ENCODE data around the gene KRT23. TPM values are rescaled to one million over a fixed set of nuclear protein-coding genes. Genes with fewer than 3 reads are reported as not detected.

Gene KRT23
- total RNA-seq, 1 experiment from 2014 or later = not detected

GRCh38 chr17:40945414-40945813 lies 8.0 kb upstream of the KRT23 start:
- DNase-seq = no peak
- no peak overlapping the region for H3K27ac ChIP-seq (ENCODE audit: low read length)
- no peaks in the 10 kb centered on the region for H3K9me3 ChIP-seq (ENCODE audit: low read length)
- H3K9ac ChIP-seq (ENCODE audit: low read length) = no peak overlapping the region
- no peaks in the 10 kb centered on the region for H3K4me1 ChIP-seq (ENCODE audit: low read length)
- no peak overlapping the region for H3K4me2 ChIP-seq (ENCODE audit: low read depth, low read length, poor library complexity, severe bottlenecking)
- no peaks in the 10 kb centered on the region for H3K27me3 ChIP-seq (ENCODE audit: low read length)
- H3K4me3 ChIP-seq (ENCODE audit: low read length) = no peak overlapping the region
- no peaks in the 10 kb centered on the region for H3K9me2 ChIP-seq (replicated peaks; ENCODE audit: insufficient read depth, low read length)
- no peak overlapping the region for H2AFZ ChIP-seq (ENCODE audit: low read length)
- H3K36me3 ChIP-seq (ENCODE audit: insufficient read depth, low read length) = no peaks in the 10 kb centered on the region
- no peaks in the 10 kb centered on the region for H3K79me2 ChIP-seq (ENCODE audit: low read length)
- no peaks in the 10 kb centered on the region for H4K20me1 ChIP-seq (ENCODE audit: insufficient read depth, low read depth, low read length)

DNA sequence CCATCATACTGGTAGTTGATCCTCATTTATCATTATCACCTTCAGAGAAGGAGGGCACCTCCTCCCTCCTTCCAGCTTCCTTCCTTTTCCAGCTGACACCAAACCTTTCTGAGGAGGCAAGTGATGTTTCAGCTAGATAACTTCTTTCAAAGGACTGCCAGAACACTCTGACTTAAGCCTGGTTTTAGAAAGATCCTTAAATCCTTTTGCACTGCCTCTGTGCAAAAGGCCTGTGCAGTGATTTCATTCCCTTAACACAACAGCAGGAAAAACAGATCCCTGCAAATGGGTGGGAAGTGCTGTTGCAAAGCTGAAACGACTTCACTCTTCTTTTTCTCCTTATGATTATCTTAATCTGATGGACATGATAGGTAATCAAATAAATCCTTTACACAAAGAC lies 7.1 kb upstream of the KRT23 start:
- no peak for DNase-seq
- Histone ChIP-seq H3K4me2 (ENCODE audit: low read depth, low read length, poor library complexity, severe bottlenecking) (no peak overlapping the region), H2AFZ (ENCODE audit: low read length) (no peak overlapping the region), H4K20me1 (ENCODE audit: insufficient read depth, low read depth, low read length) (no peaks in the 10 kb centered on the region), H3K27me3 (ENCODE audit: low read length) (no peaks in the 10 kb centered on the region), H3K27ac (ENCODE audit: low read length) (no peak overlapping the region), H3K9me3 (ENCODE audit: low read length) (no peaks in the 10 kb centered on the region), H3K79me2 (ENCODE audit: low read length) (no peaks in the 10 kb centered on the region), H3K4me3 (ENCODE audit: low read length) (no peak overlapping the region), H3K9me2 (replicated peaks; ENCODE audit: insufficient read depth, low read length) (no peaks in the 10 kb centered on the region), H3K4me1 (ENCODE audit: low read length) (no peaks in the 10 kb centered on the region), H3K9ac (ENCODE audit: low read length) (no peak overlapping the region), H3K36me3 (ENCODE audit: insufficient read depth, low read length) (no peaks in the 10 kb centered on the region)

DNA sequence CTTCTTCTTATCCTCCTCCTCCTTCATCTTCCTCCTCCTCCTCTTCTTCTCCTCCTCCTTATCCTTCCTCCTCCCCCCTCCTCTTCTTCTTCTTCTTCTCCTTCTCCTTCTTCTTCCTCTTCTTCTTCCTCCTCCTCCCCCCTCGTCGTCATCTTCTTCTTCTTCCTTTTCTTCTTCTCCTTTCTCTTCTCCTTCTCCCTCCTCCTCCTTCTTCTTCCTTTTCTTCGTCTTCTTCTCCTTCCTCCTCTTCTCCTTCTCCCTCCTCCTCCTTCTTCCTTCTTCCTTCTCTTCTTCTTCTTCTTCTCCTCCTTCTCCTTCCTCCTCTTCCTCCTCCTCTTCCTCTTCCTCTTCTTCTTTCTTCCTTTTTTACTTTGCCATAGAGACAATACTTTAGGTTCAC lies 5.1 kb upstream of the KRT23 start:
- H2AFZ ChIP-seq (ENCODE audit: low read length) = no peak overlapping the region
- H3K27ac ChIP-seq (ENCODE audit: low read length) = no peak overlapping the region
- no peaks in the 10 kb centered on the region for H3K27me3 ChIP-seq (ENCODE audit: low read length)
- H3K36me3 ChIP-seq (ENCODE audit: insufficient read depth, low read length) = no peaks in the 10 kb centered on the region
- H3K4me1 ChIP-seq (ENCODE audit: low read length) = no peaks in the 10 kb centered on the region
- no peak overlapping the region for H3K4me2 ChIP-seq (ENCODE audit: low read depth, low read length, poor library complexity, severe bottlenecking)
- no peak for DNase-seq
- H3K9me3 ChIP-seq (ENCODE audit: low read length) = no peaks in the 10 kb centered on the region
- H4K20me1 ChIP-seq (ENCODE audit: insufficient read depth, low read depth, low read length) = no peaks in the 10 kb centered on the region
- no peak overlapping the region for H3K4me3 ChIP-seq (ENCODE audit: low read length)
- H3K9me2 ChIP-seq (replicated peaks; ENCODE audit: insufficient read depth, low read length) = no peaks in the 10 kb centered on the region
- H3K9ac ChIP-seq (ENCODE audit: low read length) = no peak overlapping the region
- H3K79me2 ChIP-seq (ENCODE audit: low read length) = no peaks in the 10 kb centered on the region

DNA sequence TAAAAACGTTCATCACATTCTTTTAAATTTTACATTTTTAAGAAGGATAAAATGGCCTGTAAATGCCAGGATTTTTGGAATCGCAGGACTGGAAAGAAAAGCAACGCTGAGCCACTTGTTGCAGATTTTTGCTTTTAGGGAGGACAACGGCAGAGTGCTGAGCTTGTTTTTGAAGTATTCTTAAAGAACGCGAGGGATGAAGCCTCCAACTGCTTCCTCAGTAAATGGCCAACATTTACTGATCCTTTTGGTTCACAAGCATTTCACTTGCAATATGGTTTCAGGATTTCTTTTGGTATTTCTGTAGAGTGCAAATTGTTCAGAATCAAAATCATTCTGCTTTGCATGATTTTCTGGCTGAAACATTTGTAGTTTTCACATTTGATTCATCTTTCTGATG lies 2.8 kb upstream of the KRT23 start:
- H3K4me1 ChIP-seq (ENCODE audit: low read length) = no peaks in the 10 kb centered on the region
- H3K79me2 ChIP-seq (ENCODE audit: low read length) = no peaks in the 10 kb centered on the region
- H3K27me3 ChIP-seq (ENCODE audit: low read length) = no peaks in the 10 kb centered on the region
- no peak overlapping the region for H3K27ac ChIP-seq (ENCODE audit: low read length)
- H3K4me2 ChIP-seq (ENCODE audit: low read depth, low read length, poor library complexity, severe bottlenecking) = no peak overlapping the region
- no peak overlapping the region for H3K9ac ChIP-seq (ENCODE audit: low read length)
- no peaks in the 10 kb centered on the region for H3K36me3 ChIP-seq (ENCODE audit: insufficient read depth, low read length)
- H2AFZ ChIP-seq (ENCODE audit: low read length) = no peak overlapping the region
- H3K4me3 ChIP-seq (ENCODE audit: low read length) = no peak overlapping the region
- H3K9me2 ChIP-seq (replicated peaks; ENCODE audit: insufficient read depth, low read length) = no peaks in the 10 kb centered on the region
- no peak for DNase-seq
- no peaks in the 10 kb centered on the region for H4K20me1 ChIP-seq (ENCODE audit: insufficient read depth, low read depth, low read length)
- H3K9me3 ChIP-seq (ENCODE audit: low read length) = no peaks in the 10 kb centered on the region

GRCh38 chr17:40938981-40939380 lies 1.5 kb upstream of the KRT23 start:
- H3K4me1 ChIP-seq (ENCODE audit: low read length) = no peaks in the 10 kb centered on the region
- no peaks in the 10 kb centered on the region for H3K36me3 ChIP-seq (ENCODE audit: insufficient read depth, low read length)
- H3K9me2 ChIP-seq (replicated peaks; ENCODE audit: insufficient read depth, low read length) = no peaks in the 10 kb centered on the region
- H3K4me3 ChIP-seq (ENCODE audit: low read length) = no peak overlapping the region
- H4K20me1 ChIP-seq (ENCODE audit: insufficient read depth, low read depth, low read length) = no peaks in the 10 kb centered on the region
- H3K27me3 ChIP-seq (ENCODE audit: low read length) = no peaks in the 10 kb centered on the region
- DNase-seq = no peak
- no peak overlapping the region for H3K9ac ChIP-seq (ENCODE audit: low read length)
- no peak overlapping the region for H3K27ac ChIP-seq (ENCODE audit: low read length)
- no peaks in the 10 kb centered on the region for H3K79me2 ChIP-seq (ENCODE audit: low read length)
- H3K9me3 ChIP-seq (ENCODE audit: low read length) = no peaks in the 10 kb centered on the region
- H3K4me2 ChIP-seq (ENCODE audit: low read depth, low read length, poor library complexity, severe bottlenecking) = no peak overlapping the region
- no peak overlapping the region for H2AFZ ChIP-seq (ENCODE audit: low read length)

DNA sequence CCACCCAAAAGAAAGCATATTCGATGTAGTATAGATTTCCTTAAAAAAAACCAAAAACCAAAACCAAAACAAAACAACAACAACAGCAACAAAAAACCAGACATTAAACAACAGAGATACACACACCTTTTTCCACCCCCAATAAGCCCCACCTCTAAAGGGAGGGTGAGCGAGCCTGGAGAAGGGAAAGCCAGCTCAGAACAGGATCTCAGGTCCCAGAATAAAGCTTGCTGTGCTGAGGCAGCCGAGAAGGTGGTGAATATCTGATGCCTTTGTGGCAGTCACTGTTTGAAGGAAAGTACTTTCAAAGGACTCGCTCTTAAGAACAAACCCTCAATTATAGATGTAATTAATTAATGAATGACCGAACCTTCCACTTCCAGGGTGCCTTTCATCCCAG lies 470 bp downstream of the KRT23 start:
- DNase-seq = no peak
- Histone ChIP-seq H3K9me3 (ENCODE audit: low read length) (no peaks in the 10 kb centered on the region), H2AFZ (ENCODE audit: low read length) (no peak overlapping the region), H3K36me3 (ENCODE audit: insufficient read depth, low read length) (no peaks in the 10 kb centered on the region), H3K4me1 (ENCODE audit: low read length) (no peaks in the 10 kb centered on the region), H3K27me3 (ENCODE audit: low read length) (no peaks in the 10 kb centered on the region), H3K4me2 (ENCODE audit: low read depth, low read length, poor library complexity, severe bottlenecking) (no peak overlapping the region), H3K4me3 (ENCODE audit: low read length) (no peak overlapping the region), H4K20me1 (ENCODE audit: insufficient read depth, low read depth, low read length) (no peaks in the 10 kb centered on the region), H3K27ac (ENCODE audit: low read length) (no peak overlapping the region), H3K9me2 (replicated peaks; ENCODE audit: insufficient read depth, low read length) (no peaks in the 10 kb centered on the region), H3K79me2 (ENCODE audit: low read length) (no peaks in the 10 kb centered on the region), H3K9ac (ENCODE audit: low read length) (no peak overlapping the region)

- Histone ChIP-seq H2AFZ (ENCODE audit: low read length) (no peak overlapping the region), H3K4me3 (ENCODE audit: low read length) (no peak overlapping the region), H3K27me3 (ENCODE audit: low read length) (no peaks in the 10 kb centered on the region), H3K27ac (ENCODE audit: low read length) (no peak overlapping the region), H3K9me2 (replicated peaks; ENCODE audit: insufficient read depth, low read length) (no peaks in the 10 kb centered on the region), H3K79me2 (ENCODE audit: low read length) (no peaks in the 10 kb centered on the region), H3K36me3 (ENCODE audit: insufficient read depth, low read length) (no peaks in the 10 kb centered on the region), H3K4me1 (ENCODE audit: low read length) (no peaks in the 10 kb centered on the region), H3K9ac (ENCODE audit: low read length) (no peak overlapping the region), H3K4me2 (ENCODE audit: low read depth, low read length, poor library complexity, severe bottlenecking) (no peak overlapping the region), H3K9me3 (ENCODE audit: low read length) (no peaks in the 10 kb centered on the region), H4K20me1 (ENCODE audit: insufficient read depth, low read depth, low read length) (no peaks in the 10 kb centered on the region)
- DNase-seq = no peak
Observed at GRCh38 chr17:40936437-40936971, 942 bp downstream of the KRT23 start.

GRCh38 chr17:40935624-40936023 lies 1.8 kb downstream of the KRT23 start:
- no peaks in the 10 kb centered on the region for H3K9me3 ChIP-seq (ENCODE audit: low read length)
- no peaks in the 10 kb centered on the region for H3K27me3 ChIP-seq (ENCODE audit: low read length)
- no peaks in the 10 kb centered on the region for H4K20me1 ChIP-seq (ENCODE audit: insufficient read depth, low read depth, low read length)
- no peaks in the 10 kb centered on the region for H3K36me3 ChIP-seq (ENCODE audit: insufficient read depth, low read length)
- H2AFZ ChIP-seq (ENCODE audit: low read length) = no peak overlapping the region
- no peak overlapping the region for H3K9ac ChIP-seq (ENCODE audit: low read length)
- DNase-seq = no peak
- no peak overlapping the region for H3K4me2 ChIP-seq (ENCODE audit: low read depth, low read length, poor library complexity, severe bottlenecking)
- H3K27ac ChIP-seq (ENCODE audit: low read length) = no peak overlapping the region
- H3K9me2 ChIP-seq (replicated peaks; ENCODE audit: insufficient read depth, low read length) = no peaks in the 10 kb centered on the region
- no peaks in the 10 kb centered on the region for H3K4me1 ChIP-seq (ENCODE audit: low read length)
- H3K4me3 ChIP-seq (ENCODE audit: low read length) = no peak overlapping the region
- H3K79me2 ChIP-seq (ENCODE audit: low read length) = no peaks in the 10 kb centered on the region

GRCh38 chr17:40932608-40933007 lies 4.8 kb downstream of the KRT23 start:
- Histone ChIP-seq H3K27ac (ENCODE audit: low read length) (no peak overlapping the region), H3K9me2 (replicated peaks; ENCODE audit: insufficient read depth, low read length) (no peaks in the 10 kb centered on the region), H3K36me3 (ENCODE audit: insufficient read depth, low read length) (no peaks in the 10 kb centered on the region), H3K79me2 (ENCODE audit: low read length) (no peaks in the 10 kb centered on the region), H3K4me3 (ENCODE audit: low read length) (no peak overlapping the region), H3K9me3 (ENCODE audit: low read length) (no peaks in the 10 kb centered on the region), H4K20me1 (ENCODE audit: insufficient read depth, low read depth, low read length) (no peaks in the 10 kb centered on the region), H3K9ac (ENCODE audit: low read length) (no peak overlapping the region), H3K4me2 (ENCODE audit: low read depth, low read length, poor library complexity, severe bottlenecking) (no peak overlapping the region), H3K4me1 (ENCODE audit: low read length) (no peaks in the 10 kb centered on the region), H3K27me3 (ENCODE audit: low read length) (no peaks in the 10 kb centered on the region), H2AFZ (ENCODE audit: low read length) (no peak overlapping the region)
- DNase-seq = no peak

Measured in Karpas-422 (cell line).